ENCODE data around the gene LRRK1. TPM values are rescaled to one million over a fixed set of nuclear protein-coding genes. Genes with fewer than 3 reads are reported as not detected.

Gene LRRK1
- total and polyA plus RNA-seq, 2 of the 13 experiments (the other 11 are each of a cell fraction or from before 2014, with no cell fraction given): 0.13 to 1.2 TPM

DNA sequence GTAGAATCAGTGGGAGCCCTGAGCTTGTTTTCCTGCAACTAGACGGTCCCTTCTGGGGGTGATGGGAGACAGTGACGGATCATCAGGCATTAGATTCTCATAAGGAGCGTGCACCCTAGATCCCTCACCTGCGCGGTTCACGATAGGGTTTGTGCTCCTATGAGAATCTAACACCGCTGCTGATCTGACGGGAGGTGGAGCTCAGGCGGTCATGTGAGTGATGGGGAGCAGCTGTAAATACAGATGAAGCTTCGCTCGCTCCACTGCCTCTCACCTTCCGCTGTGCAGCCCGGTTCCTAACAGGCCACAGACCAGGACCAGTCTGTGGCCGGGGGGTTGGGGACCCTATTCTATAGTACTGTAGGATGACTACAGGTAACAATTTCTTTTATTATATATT is 178.0 kb downstream of the LRRK1 start:
- FAIRE-seq: no peak
- no peak overlapping the region for H2AFZ ChIP-seq (ENCODE audit: low read length)
- H3K27me3 ChIP-seq (ENCODE audit: control insufficient read depth in 1 of 2, insufficient read depth in 2 of 2, low read length in 2 of 2): peaks cover 4 to 29% of the 10 kb centered on the region in 2 experiments; a peak in 3 of 5 replicates
- BruUV-seq (replicated peaks): no TSS peak
- no peaks in the 10 kb centered on the region for H3K9me3 ChIP-seq (ENCODE audit: low read length)
- TF ChIP-seq PHF5A (CRISPR knock-in tag; IDR thresholded peaks at IDR 0.05; ENCODE audit: low read depth, unreplicated experiment) (no peak), GATAD2A (CRISPR knock-in tag; IDR thresholded peaks at IDR 0.05) (no peak), ZNF839 (CRISPR knock-in tag; IDR thresholded peaks at IDR 0.05; ENCODE audit: borderline replicate concordance) (no peak), EZH2 (conservative IDR thresholded peaks at IDR 0.05; ENCODE audit: low read depth, low read length) (no peak), ZNF430 (CRISPR knock-in tag; IDR thresholded peaks at IDR 0.05) (no peak), MIER3 (CRISPR knock-in tag; IDR thresholded peaks at IDR 0.05; ENCODE audit: borderline replicate concordance) (no peak), SMARCC2 (IDR thresholded peaks at IDR 0.05) (no peak), RFX3 (CRISPR knock-in tag; IDR thresholded peaks at IDR 0.05) (no peak), CCDC6 (CRISPR knock-in tag; IDR thresholded peaks at IDR 0.05) (no peak)
- TF ChIP-seq, protein P1, sequence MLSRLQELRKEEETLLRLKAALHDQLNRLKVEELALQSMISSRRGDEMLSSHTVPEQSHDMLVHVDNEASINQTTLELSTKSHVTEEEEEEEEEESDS (CRISPR knock-in tag; IDR thresholded peaks at IDR 0.05; ENCODE audit: borderline replicate concordance): no peak
- H3K36me3 ChIP-seq (replicated peaks in 1 of 2; ENCODE audit: control insufficient read depth in 1 of 2, insufficient read depth in 2 of 2, low read length in 2 of 2): no peaks in the 10 kb centered on the region
- ChIA-PET CTCF (ENCODE audit: low intra/inter-chr PET ratio, low total read pairs) (no interaction called here), POLR2A (no interaction called here)
- in situ Hi-C loops (cut with HindIII; ENCODE audit: extremely low pct_ligation_motif_present, low pct_unique_long_range_greater_than_20kb) (no loop called here), intact Hi-C loops (cut with micrococcal nuclease; ENCODE audit: unreplicated experiment) (no loop called here)
- no peak for ATAC-seq
- no peak overlapping the region for H3K27ac ChIP-seq (ENCODE audit: extremely low read length, insufficient read depth, low read length)
- H3K4me2 ChIP-seq (ENCODE audit: low read depth, low read length): no peak overlapping the region
- no peaks in the 10 kb centered on the region for H4K20me1 ChIP-seq (ENCODE audit: insufficient read depth, low read length)
- 58% methylated on average over 14 of the region's 14 CpGs for WGBS (ENCODE audit: low lambda C conversion rate)
- peaks cover 9% of the 10 kb centered on the region for H3K4me1 ChIP-seq (ENCODE audit: insufficient read depth, low read length)
- H3K9ac ChIP-seq (ENCODE audit: insufficient read depth, low read depth, low read length): no peak overlapping the region
- DNase-seq (ENCODE audit: low spot score): no peak
- no peak overlapping the region for H3K4me3 ChIP-seq (replicated peaks in 1 of 3; ENCODE audit: insufficient read depth in 1 of 3, low read depth in 2 of 3, low read length in 3 of 3)
- H3K79me2 ChIP-seq (ENCODE audit: insufficient read depth, low read length): no peaks in the 10 kb centered on the region

DNA sequence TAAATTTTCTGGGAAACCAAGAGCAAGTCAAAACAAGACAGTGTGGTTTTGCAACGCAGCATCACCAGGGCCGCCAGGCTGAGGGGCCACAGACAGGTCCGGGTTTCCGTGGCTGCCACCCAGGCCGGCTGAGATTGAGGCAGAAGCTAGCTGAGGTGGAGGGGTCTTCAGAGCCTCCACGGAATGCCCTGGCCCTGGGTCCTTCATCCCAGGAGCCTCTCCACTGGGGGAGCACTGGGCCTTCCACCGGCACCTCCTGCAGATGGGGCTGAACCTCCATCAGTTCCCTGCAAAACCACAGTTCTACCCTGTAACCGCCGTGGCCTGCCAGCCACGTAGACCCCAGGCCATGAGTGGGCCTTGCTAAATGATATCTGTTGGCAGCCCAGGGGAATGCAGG is 180.0 kb downstream of the LRRK1 start:
- WGBS (ENCODE audit: low lambda C conversion rate): 65% methylated on average over 7 of the region's 10 CpGs
- H3K4me2 ChIP-seq (ENCODE audit: low read depth, low read length): no peak overlapping the region
- no peaks in the 10 kb centered on the region for H3K79me2 ChIP-seq (ENCODE audit: insufficient read depth, low read length)
- no TSS peak for BruUV-seq (replicated peaks)
- intact Hi-C loops (cut with micrococcal nuclease; ENCODE audit: unreplicated experiment) (no loop called here), in situ Hi-C loops (cut with HindIII; ENCODE audit: extremely low pct_ligation_motif_present, low pct_unique_long_range_greater_than_20kb) (no loop called here)
- H3K4me1 ChIP-seq (ENCODE audit: insufficient read depth, low read length): no peaks in the 10 kb centered on the region
- no peak overlapping the region for H3K9ac ChIP-seq (ENCODE audit: insufficient read depth, low read depth, low read length)
- no peaks in the 10 kb centered on the region for H3K36me3 ChIP-seq (replicated peaks in 1 of 2; ENCODE audit: control insufficient read depth in 1 of 2, insufficient read depth in 2 of 2, low read length in 2 of 2)
- ATAC-seq (no peak), FAIRE-seq (no peak), DNase-seq (ENCODE audit: low spot score) (no peak)
- no peak overlapping the region for H2AFZ ChIP-seq (ENCODE audit: low read length)
- H3K9me3 ChIP-seq (ENCODE audit: low read length): no peaks in the 10 kb centered on the region
- H3K27me3 ChIP-seq (ENCODE audit: control insufficient read depth in 1 of 2, insufficient read depth in 2 of 2, low read length in 2 of 2): peaks cover 5 to 38% of the 10 kb centered on the region in 2 experiments; a peak in 3 of 5 replicates
- CTCF ChIA-PET (ENCODE audit: low intra/inter-chr PET ratio, low total read pairs): no interaction called here
- POLR2A ChIA-PET: no interaction called here
- no peak overlapping the region for H3K4me3 ChIP-seq (replicated peaks in 1 of 3; ENCODE audit: insufficient read depth in 1 of 3, low read depth in 2 of 3, low read length in 3 of 3)
- no peak overlapping the region for H3K27ac ChIP-seq (ENCODE audit: extremely low read length, insufficient read depth, low read length)
- no peaks in the 10 kb centered on the region for H4K20me1 ChIP-seq (ENCODE audit: insufficient read depth, low read length)
- TF ChIP-seq SMC3 (IDR thresholded peaks at IDR 0.05; ENCODE audit: low read length) (no peak), IRX3 (CRISPR knock-in tag; IDR thresholded peaks at IDR 0.05; ENCODE audit: borderline replicate concordance, low read depth) (no peak), ZNF614 (CRISPR knock-in tag; IDR thresholded peaks at IDR 0.05; ENCODE audit: borderline replicate concordance) (no peak), ZNF605 (CRISPR knock-in tag; IDR thresholded peaks at IDR 0.05) (no peak), TOPORS (CRISPR knock-in tag; IDR thresholded peaks at IDR 0.05) (no peak), AKAP8 (CRISPR knock-in tag; IDR thresholded peaks at IDR 0.05) (no peak), GABPB1 (CRISPR knock-in tag; IDR thresholded peaks at IDR 0.05) (no peak), PPARG (CRISPR knock-in tag; conservative IDR thresholded peaks at IDR 0.05) (no peak)
- TF ChIP-seq, protein P2, sequence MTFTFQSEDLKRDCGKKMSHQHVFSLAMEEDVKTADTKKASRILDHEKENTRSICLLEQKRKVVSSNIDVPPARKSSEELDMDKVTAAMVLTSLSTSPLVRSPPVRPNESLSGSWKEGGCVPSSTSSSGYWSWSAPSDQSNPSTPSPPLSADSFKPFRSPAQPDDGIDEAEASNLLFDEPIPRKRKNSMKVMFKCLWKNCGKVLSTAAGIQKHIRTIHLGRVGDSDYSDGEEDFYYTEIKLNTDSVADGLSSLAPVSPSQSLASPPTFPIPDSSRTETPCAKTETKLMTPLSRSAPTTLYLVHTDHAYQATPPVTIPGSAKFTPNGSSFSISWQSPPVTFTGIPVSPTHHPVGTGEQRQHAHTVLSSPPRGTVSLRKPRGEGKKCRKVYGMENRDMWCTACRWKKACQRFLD (CRISPR knock-in tag; IDR thresholded peaks at IDR 0.05; ENCODE audit: borderline replicate concordance): no peak
- TF ChIP-seq, protein P3, sequence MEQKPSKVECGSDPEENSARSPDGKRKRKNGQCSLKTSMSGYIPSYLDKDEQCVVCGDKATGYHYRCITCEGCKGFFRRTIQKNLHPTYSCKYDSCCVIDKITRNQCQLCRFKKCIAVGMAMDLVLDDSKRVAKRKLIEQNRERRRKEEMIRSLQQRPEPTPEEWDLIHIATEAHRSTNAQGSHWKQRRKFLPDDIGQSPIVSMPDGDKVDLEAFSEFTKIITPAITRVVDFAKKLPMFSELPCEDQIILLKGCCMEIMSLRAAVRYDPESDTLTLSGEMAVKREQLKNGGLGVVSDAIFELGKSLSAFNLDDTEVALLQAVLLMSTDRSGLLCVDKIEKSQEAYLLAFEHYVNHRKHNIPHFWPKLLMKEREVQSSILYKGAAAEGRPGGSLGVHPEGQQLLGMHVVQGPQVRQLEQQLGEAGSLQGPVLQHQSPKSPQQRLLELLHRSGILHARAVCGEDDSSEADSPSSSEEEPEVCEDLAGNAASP (CRISPR knock-in tag; IDR thresholded peaks at IDR 0.05; ENCODE audit: borderline replicate concordance): no peak
